Airway epithelial cell (primary cell): Measurements from ENCODE around the gene CD300C. TPM values are rescaled to one million over a fixed set of nuclear protein-coding genes. Genes with fewer than 3 reads are reported as not detected.

ENCODE experiments used
- total RNA-seq: library from RNA; depleted of rRNA; stranded (reverse); fragments of >200 nt; gene quantifications from 2 replicates; pipeline ENCODE4 v1.2.3, GENCODE V29; 2015

Gene CD300C
- total RNA-seq: not detected in 2 replicates

GRCh38 chr17:74545843-74546230 lies at the start of gene CD300C:
Gene CD300C (minus strand): TSS chr17:74546115. CDS start chr17:74545782, 333 bp downstream.

GRCh38 chr17:74592087-74592990 lies 46.4 kb upstream of the CD300C start, which contains the start of gene CD300LD:
Gene CD300LD (minus strand): TSS chr17:74592283. CDS start chr17:74592202, 81 bp downstream.

GRCh38 chr17:74567397-74567796 lies 21.5 kb upstream of the CD300C start, which contains the start of gene CD300H:
Gene CD300H (minus strand): TSS chr17:74567509.

GRCh38 chr17:74531231-74531761 lies 14.6 kb downstream of the CD300C start, which contains the start of gene CD300LB:
Gene CD300LB (minus strand): TSS chr17:74531475. CDS start chr17:74531350, 125 bp downstream.

Other genes with a start within 250 kb of the CD300C start
- gene KIF19, start 219.9 kb downstream of the CD300C start, total RNA-seq: under 0.01 TPM in 1 of 2 replicates, not detected in the other
- gene BTBD17, start 184.2 kb downstream of the CD300C start, total RNA-seq: not detected in 2 replicates
- not detected in 2 replicates for gene GPR142, start 178.6 kb downstream of the CD300C start, total RNA-seq
- 11.7 and 19.5 TPM in 2 replicates for gene GPRC5C, start 114.0 kb downstream of the CD300C start, total RNA-seq
- gene CD300A, start 79.5 kb downstream of the CD300C start, total RNA-seq: not detected in 2 replicates
- not detected in 2 replicates for gene CD300LB, start 14.6 kb downstream of the CD300C start, total RNA-seq
- 0.46 TPM in 1 of 2 replicates, not detected in the other for gene CD300H, start 21.4 kb upstream of the CD300C start, total RNA-seq
- not detected in 2 replicates for gene CD300LD, start 46.2 kb upstream of the CD300C start, total RNA-seq
- not detected in 2 replicates for gene CD300E, start 77.6 kb upstream of the CD300C start, total RNA-seq
- not detected in 2 replicates for gene CD300LF, start 166.8 kb upstream of the CD300C start, total RNA-seq
- 0.05 and 0.42 TPM in 2 replicates for gene RAB37, start 191.1 kb upstream of the CD300C start, total RNA-seq
- gene NHERF1, start 202.5 kb upstream of the CD300C start, total RNA-seq: 215 and 238 TPM in 2 replicates
- 22.3 and 24.6 TPM in 2 replicates for gene NAT9, start 230.2 kb upstream of the CD300C start, total RNA-seq